HG03045 (cell line): ENCODE results near the gene TOR4A.
"Not testable (repeated sequence)": the region's sequence is repeated elsewhere in the genome, so short reads cannot be mapped to it uniquely, and the experiment has no call there.

ENCODE experiments used
- ATAC-seq: cut with Tn5 transposase; IDR thresholded peaks from one replicate; pipeline ENCODE4 v1.9.1; 2021; ENCODE audit warnings: mild to moderate bottlenecking, moderate library complexity; ENCODE audit not compliant: unreplicated experiment

TOR4A gene

DNA sequence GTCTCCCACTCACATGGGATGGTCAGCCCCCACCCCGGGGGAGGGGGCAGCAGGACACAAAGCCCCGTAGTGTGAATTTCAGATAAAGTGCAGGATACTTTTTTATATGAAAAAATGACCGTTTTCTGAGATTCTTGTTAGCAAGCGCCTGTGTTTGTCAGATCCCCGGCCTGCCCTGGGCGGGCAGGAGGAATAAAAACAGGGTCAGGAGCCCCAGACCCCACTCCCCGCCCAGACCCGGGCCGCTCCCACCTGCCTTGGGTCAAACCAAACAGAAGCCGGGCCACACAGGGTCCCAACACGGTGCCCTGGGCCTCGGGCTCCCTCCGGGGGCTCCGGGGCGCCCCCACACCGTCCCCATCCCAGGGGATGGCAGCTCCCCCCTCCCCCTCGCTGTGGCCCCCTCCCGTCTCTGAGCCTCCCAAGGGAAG, 38.1 kb downstream of the TOR4A start:
- no peak for ATAC-seq

DNA sequence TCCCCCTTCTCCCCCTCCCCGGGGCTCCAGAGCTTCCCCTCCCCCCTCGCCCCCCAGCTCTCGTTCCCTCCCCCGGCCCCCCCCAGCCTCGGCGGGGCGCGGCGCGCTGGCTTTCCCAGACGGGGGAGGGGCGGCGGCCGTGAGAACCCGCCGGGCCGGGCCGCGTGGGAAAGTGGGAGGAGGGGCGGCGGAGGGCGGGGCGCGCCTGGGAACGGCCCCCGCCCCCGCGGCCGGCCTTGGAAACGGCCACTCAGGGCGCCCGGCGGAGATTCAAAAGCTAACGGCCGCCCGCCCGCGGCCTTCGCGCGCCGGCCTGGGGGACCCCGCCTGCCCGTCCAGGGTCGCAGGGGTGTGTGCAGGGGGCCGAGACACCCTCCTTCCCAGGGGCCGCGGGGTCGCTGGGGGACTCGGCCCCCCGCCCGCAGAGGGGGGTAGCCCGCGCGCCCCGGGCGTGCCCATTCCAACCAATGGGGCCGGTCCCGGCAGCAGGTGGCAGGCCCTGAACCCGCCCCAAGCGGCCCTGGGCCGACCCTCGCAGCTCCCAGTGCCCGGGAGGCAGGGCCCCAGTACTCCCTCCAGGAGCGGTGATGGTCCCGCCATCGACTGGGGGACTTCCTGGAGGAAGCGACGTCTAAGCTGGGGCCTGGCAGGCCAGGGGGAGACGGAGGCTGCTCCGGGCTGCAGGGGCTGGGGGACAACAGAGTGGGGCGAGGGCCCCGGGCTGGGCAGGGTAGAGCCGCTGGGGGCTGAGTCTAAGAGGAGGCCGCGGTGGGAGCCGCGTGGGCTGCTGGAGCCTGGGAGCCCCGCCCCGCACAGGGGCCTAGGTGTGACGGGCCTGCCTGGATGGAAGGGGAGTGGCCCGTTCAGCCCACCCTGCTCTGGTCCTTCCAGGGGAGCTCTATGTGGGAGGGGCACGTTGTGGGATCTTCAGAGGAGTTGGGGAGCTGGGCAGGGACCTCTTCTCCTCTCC, 38.8 kb downstream of the TOR4A start:
- no peak for ATAC-seq

DNA sequence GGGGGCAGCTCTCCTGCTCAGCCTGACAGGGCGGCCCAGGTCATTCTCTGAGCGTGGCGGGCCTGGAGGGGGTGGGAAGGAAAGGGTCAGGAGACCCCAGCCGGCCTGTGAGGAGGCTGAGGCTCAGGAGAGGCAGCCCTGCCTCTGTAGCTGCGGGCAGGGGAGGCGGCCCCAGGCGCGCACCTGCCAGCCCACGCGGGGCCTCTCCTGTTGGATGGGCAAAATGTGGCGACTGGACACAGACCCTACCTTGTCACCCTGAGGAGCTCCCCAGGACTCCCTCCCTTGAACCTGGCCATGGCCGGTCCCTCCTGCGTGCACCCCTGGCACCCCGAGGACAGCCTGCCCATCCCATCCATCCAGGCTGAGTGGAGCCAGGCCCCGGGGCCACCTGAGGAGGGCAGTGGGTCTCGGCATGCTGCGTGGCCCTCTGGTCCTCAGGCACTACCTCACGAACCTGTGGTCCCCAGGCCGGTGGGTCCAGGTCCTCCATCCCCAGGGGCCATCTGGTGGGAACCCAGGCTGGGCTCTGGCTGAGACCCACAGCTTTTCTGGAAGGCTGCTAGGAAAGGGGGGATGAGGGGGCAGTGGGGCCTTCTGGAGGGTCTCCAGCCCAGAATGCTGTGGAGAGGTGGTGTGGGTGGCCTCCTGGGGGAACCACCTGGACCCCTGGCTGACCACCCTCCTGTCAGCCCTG, 39.6 kb downstream of the TOR4A start:
- no peak for ATAC-seq

DNA sequence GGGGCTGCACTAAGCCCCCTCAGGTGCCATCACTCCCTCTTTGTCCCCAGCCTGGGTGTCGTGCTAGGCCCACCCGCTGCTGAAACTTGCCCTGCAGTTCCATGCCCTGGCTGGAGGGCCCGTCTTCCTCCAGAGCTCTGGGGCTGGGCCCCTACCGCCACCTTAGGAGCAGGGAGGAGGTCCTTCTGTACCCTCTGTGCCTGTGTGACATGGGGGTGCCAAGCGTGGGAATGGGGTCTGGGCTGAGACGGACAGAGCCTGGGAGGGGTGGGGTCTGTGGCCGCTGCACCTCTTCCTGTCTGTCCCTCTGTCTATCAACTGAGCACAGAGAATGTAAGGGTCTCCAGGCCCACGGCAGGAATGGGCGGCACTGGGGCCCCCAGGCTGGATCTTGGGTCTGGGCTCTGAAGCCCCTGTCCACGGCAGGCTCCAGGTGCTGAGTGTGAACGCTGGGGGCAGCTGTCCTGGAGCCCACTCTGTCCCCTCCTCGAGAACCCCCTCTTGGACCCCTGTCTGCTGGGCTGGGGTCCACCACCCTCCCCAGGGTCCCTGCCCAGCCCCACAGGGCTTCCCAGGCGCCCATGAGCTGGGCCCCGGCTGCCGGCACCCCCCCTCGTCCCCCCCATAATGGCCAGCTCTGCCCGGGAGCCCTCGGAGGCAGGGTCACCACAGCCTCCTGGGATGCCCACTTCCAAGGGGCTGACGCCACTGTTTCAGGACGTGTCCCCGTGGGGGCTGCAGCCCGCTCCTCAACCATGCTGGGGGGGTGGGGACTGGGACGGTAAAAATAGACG, 40.4 kb downstream of the TOR4A start:
- ATAC-seq: no peak

- no peak for ATAC-seq
Observed at GRCh38 chr9:137318602-137319001, 41.1 kb downstream of the TOR4A start.

- ATAC-seq: no peak
Observed at GRCh38 chr9:137319011-137319738, 41.6 kb downstream of the TOR4A start.

DNA sequence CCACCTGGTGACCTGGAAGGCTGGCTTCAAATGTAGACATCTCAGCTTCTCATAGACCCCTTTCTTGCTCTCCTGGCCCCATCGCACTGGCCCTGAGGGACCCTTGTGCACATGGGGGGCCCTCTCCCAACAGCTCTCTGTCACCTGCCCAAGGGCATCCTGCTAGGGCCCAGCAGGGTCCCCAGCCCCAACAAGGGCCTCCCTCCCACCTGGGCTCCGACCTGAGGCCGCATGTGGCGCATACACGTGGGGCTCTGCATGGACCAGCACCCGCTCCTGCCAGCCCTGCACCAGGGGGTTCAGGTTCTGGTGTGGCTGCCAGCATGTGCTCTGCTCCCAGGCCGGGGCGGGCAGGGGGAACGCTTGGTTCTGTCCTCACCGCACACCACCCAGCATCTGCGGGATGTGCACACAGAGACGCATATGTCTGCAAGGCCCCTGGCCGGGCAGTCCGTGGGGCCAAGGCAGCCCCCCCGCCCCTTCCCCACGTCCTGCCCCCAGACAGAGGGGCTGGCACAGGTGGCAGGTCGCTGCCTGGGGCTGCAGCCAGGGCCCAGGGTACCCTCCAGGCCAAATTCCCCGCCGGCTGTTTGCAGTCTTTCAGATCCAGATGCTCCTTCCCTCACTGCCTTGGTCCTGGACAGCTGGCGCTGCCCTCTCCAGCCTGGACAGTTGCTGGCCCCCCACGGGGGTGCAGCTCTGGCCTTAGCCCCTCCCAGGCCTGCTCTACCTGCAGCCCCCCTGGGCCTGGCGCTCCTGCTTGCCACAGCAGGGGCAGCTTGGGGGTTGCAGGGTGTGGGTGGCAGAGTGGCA, 42.4 kb downstream of the TOR4A start:
- no peak for ATAC-seq

- ATAC-seq: no peak
Observed at GRCh38 chr9:137320555-137321384, 43.2 kb downstream of the TOR4A start.

- ATAC-seq: no peak
Observed at GRCh38 chr9:137321726-137322361, 44.3 kb downstream of the TOR4A start.

- no peak for ATAC-seq
Observed at GRCh38 chr9:137323531-137324331, 46.2 kb downstream of the TOR4A start.

DNA sequence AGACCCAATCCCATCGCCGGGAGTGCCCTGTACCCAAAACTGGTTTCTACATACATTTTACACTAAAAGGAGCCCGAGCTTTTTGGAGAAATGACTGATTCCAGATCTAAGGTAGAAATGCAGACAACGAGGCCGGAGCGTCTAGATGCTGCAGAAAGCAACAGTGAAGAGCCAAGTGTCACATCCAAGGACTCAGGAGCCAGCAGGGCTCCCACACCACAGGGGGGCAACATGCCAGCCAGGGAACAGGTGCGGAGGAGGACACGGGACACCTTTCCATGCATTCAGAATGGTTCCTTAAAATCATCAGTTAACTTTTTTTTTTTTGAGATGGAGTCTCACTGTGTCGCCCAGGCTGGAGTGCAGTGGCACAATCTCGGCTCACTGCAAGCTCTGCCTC, 47.6 kb downstream of the TOR4A start:
- no peak for ATAC-seq

- no peak for ATAC-seq
Observed at GRCh38 chr9:137325799-137326198, 48.3 kb downstream of the TOR4A start.

- no peak for ATAC-seq
Observed at GRCh38 chr9:137326445-137327065, 49.0 kb downstream of the TOR4A start.

GRCh38 chr9:137327641-137328550, 50.4 kb downstream of the TOR4A start:
- not testable (repeated sequence) for ATAC-seq

DNA sequence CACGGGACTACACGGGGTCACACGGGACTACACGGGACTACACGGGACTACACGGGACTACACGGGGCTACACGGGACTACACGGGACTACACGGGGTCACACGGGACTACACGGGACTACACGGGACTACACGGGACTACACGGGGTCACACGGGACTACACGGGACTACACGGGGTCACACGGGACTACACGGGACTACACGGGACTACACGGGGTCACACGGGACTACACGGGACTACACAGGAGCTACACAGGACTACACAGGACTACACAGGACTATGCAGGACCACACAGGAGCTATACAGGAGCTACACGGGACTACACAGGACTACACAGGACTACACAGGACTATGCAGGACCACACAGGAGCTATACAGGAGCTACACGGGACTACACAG, 52.1 kb downstream of the TOR4A start:
- not testable (repeated sequence) for ATAC-seq

GRCh38 chr9:137330689-137331088, 53.2 kb downstream of the TOR4A start:
- ATAC-seq: no peak
